Heart left ventricle (tissue), 16 donors: Measurements from ENCODE around the gene ALOXE3. TPM values are rescaled to one million over a fixed set of nuclear protein-coding genes. Genes with fewer than 3 reads are reported as not detected.

Source experiments
- ATAC-seq, 4 donors: fragments of 200-7000 bp; cut with Tn5 transposase; one replicate each; pipeline ENCODE4 v1.9.1; 2020 to 2022; ENCODE audit warnings: moderate library complexity in 4 of 4, mild to moderate bottlenecking in 3 of 4, moderate number of reproducible peaks in 1 of 4
- DNase-seq, 5 donors: peaks; one replicate each; pipeline ENCODE4 v3.0.0-alpha.2; 2020
- H3K27ac ChIP-seq, 12 donors: fragments of 200-600 bp; sonication (generic) in 4 of 12; one replicate each; pipeline versions ENCODE4 v1.5.0 to v1.8.0; 2016 to 2022; ENCODE audit warnings: mild to moderate bottlenecking in 2 of 12
- H3K27me3 ChIP-seq, 9 donors: fragments of 200-600 bp; sonication (generic) in 2 of 9; one replicate each; pipeline versions ENCODE4 v1.5.1 to v1.8.0; 2016 to 2022; ENCODE audit warnings: mild to moderate bottlenecking in 3 of 9
- H3K36me3 ChIP-seq, 9 donors: fragments of 200-600 bp; sonication (generic) in 2 of 9; one replicate each; pipeline versions ENCODE4 v1.5.0 to v1.8.0; 2018 to 2022; ENCODE audit warnings: mild to moderate bottlenecking in 2 of 9
- H3K4me1 ChIP-seq, 12 donors: fragments of 200-600 bp; sonication (generic) in 4 of 12; one replicate each; pipeline versions ENCODE4 v1.5.0 to v1.8.0; 2016 to 2022; ENCODE audit warnings: mild to moderate bottlenecking in 3 of 12
- H3K4me3 ChIP-seq, 12 donors: fragments of 200-600 bp; sonication (generic) in 4 of 12; one replicate each; pipeline versions ENCODE4 v1.5.0 to v1.8.0; 2017 to 2022; ENCODE audit warnings: mild to moderate bottlenecking in 9 of 12, moderate library complexity in 4 of 12
- H3K9me3 ChIP-seq, 12 donors: fragments of 200-600 bp; sonication (generic) in 4 of 12; one replicate each; pipeline versions ENCODE4 v1.5.0 to v1.8.0; 2016 to 2022; ENCODE audit warnings: mild to moderate bottlenecking in 1 of 12
- CTCF ChIP-seq, 12 donors: fragments of 200-600 bp; sonication (generic) in 4 of 12; IDR thresholded peaks; one replicate each; pipeline versions ENCODE4 v1.5.0 to v1.8.0; 2018 to 2022; ENCODE audit warnings: antibody characterized with exemption in 12 of 12, mild to moderate bottlenecking in 5 of 12
- POLR2A ChIP-seq, 2 donors: fragments of 450-650 bp; IDR thresholded peaks; one replicate each; pipeline ENCODE4 v1.6.1; 2017; ENCODE audit warnings: antibody characterized with exemption in 2 of 2, mild to moderate bottlenecking in 2 of 2, moderate library complexity in 2 of 2
- WGBS, 4 donors: extraction: QIAGEN DNeasy Blood & Tissue Kit in 2 of 4; methylation state at CpG; one replicate each; pipeline versions ENCODE4 v1.1.5 to v1.1.7; 2013 to 2018; 5-methylcytosine and 5-hydroxymethylcytosine counted together
- intact Hi-C, 10 donors: fragments of 100-400 bp; cut with DNase I; formaldehyde crosslinking; loops; one replicate each; pipeline versions ENCODE4 v1.11.1 to v1.14.2; 2022
- polyA plus RNA-seq, 2 donors: library from polyadenylated mRNA; stranded (reverse); fragments of 200-250 nt; gene quantifications; one replicate each; pipeline ENCODE4 v1.2.3, GENCODE V29; 2013
- total RNA-seq, 9 donors: library from RNA; depleted of rRNA in 2 of 9; stranded (reverse); fragments of >200 nt in 2 of 9; fragmentation: NEBNext Ultra II Directional in 3 of 9; extraction: Animal tissue kit (Norgen Biotek cat#: 25700) in 3 of 9; gene quantifications; one replicate each; pipeline versions ENCODE4 v1.1.0 to v1.2.4, GENCODE V29; 2016 to 2023
- donor health status: ischemic (EF 13 %, LVEDD 7.1; RV severe dilation, severe dysfunction).
- donor health status: healthy with polysubstance abuse.
- donor health status: DM: no; HTN: yes; CAD: no.
- donor health status: DM: no; HTN: no; CAD: no.
- donor health status: ischemic (EF 25% LVEDD 6.9; RV normal size, moderate dysfunction).
- donor health status: ischemic (EF 25% LVEDD 5.7; RV mildly dilated, moderate dysfunction).
- donor health status: healthy.
- donor health status: DM: yes; HTN: yes; CAD: no.
- donor health status: ischemic (EF 35%, LVEDD 5.7; RV mildly dilated, moderate dysfunction).
- donor health status: nonischemic (EF 11% LVEDD 7.7; RV severe dilation, severe dysfunction).
- donor health status: DM: yes; HTN: yes; CAD: no.
- donor health status: PGD.
- donor health status: ischemic (EF 29% LVEDD 5.4; RV normal size, mild dysfunction).
- donor health status: nonischemic (EF 23%, LVEDD 6.1; RV moderate dilation, normal function).

Gene ALOXE3
- total and polyA plus RNA-seq, 11 donors = 0.12 TPM; not detected in 10

- intact Hi-C loops = loop anchor here in 2 of 10 donors (10.0 kb wide), 3 partner anchors 48 to 308 kb away; partner anchors contain the start of genes GUCY2D (in 1 of the 2) and RNF227 (in 1 of the 2)
- H3K27ac ChIP-seq = no peak overlapping the region
- no peaks in the 10 kb centered on the region for H3K36me3 ChIP-seq
- H3K4me1 ChIP-seq = peaks cover 0 to 22% (median 0%) of the 10 kb centered on the region in 12 donors
- DNase-seq (no peak), ATAC-seq (no peak)
- WGBS, 4 donors = 87 to 91% (median 89%) methylated on average over 6 of the region's 6 CpGs
- no peaks in the 10 kb centered on the region for H3K9me3 ChIP-seq
- TF ChIP-seq POLR2A (IDR thresholded peaks at IDR 0.05) (no peak), CTCF (IDR thresholded peaks at IDR 0.05) (no peak)
- H3K27me3 ChIP-seq = peaks cover 0 to 4% (median 0%) of the 10 kb centered on the region in 9 donors
- no peak overlapping the region for H3K4me3 ChIP-seq
Measured at GRCh38 chr17:8052256-8053252, 65.8 kb downstream of the ALOXE3 start.

DNA sequence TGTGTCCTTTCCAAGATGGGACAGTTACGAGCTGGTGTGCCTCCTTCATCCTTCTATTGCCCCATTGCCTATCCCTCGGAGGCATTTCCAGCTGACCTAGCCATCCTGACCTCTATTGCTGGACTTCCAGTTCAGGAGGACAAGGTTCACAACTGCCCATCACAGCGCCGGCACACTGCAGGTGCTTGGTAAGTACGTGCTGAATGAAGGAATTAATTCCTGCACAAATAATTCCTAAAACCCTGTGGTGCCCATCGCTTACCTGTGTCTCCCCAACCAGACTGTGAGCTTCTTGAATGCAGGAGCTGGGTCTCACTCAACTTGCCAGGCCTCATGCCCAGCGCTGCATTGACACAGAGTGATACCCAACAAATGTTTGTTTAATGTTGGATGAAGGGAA is 66.5 kb downstream of the ALOXE3 start:
- DNase-seq (no peak), ATAC-seq (no peak)
- Histone ChIP-seq H3K4me3 (no peak overlapping the region), H3K27ac (no peak overlapping the region), H3K4me1 (peaks cover 0 to 15% (median 0%) of the 10 kb centered on the region in 12 donors), H3K9me3 (no peaks in the 10 kb centered on the region), H3K36me3 (no peaks in the 10 kb centered on the region), H3K27me3 (peaks cover 0 to 11% (median 0%) of the 10 kb centered on the region in 9 donors)
- TF ChIP-seq CTCF (IDR thresholded peaks at IDR 0.05) (no peak), POLR2A (IDR thresholded peaks at IDR 0.05) (no peak)
- intact Hi-C loops = loop anchor here in 2 of 10 donors (10.0 kb wide), 3 partner anchors 47 to 307 kb away; partner anchors contain the start of genes GUCY2D (in 1 of the 2) and RNF227 (in 1 of the 2)
- 87 to 90% (median 88%) methylated on average over 7 of the region's 7 CpGs for WGBS, 4 donors

DNA sequence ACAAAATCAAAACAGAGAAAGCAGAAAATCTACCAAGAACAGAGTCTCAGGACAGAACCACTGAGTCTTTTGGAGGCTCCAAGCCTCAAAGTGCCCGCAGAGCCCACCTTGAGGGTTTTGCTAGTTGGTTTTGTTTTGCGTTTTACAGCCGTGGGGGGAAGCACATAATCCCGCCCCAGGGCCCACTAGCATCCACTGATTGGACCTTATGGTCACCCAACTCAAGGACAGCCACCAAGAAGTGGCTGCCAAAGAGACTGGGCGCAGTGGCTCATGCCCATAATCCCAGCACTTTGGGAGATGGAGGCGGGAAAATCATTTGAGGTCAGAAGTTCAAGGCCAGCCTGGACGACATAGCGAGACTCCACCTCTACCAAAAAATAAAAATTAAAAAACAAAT is 69.6 kb downstream of the ALOXE3 start:
- no peak overlapping the region for H3K27ac ChIP-seq
- intact Hi-C loops = loop anchor here in 5 of 10 donors (5.0 to 10.0 kb wide), 3 partner anchors 54 to 304 kb away; no protein-coding TSS in a partner anchor
- ATAC-seq (no peak), DNase-seq (no peak)
- H3K27me3 ChIP-seq = peaks cover 0 to 12% (median 0%) of the 10 kb centered on the region in 9 donors
- no peaks in the 10 kb centered on the region for H3K9me3 ChIP-seq
- TF ChIP-seq CTCF (IDR thresholded peaks at IDR 0.05) (no peak), POLR2A (IDR thresholded peaks at IDR 0.05) (no peak)
- 87 to 94% (median 91%) methylated on average over 8 of the region's 8 CpGs for WGBS, 4 donors
- no peaks in the 10 kb centered on the region for H3K4me1 ChIP-seq
- H3K36me3 ChIP-seq = no peaks in the 10 kb centered on the region
- H3K4me3 ChIP-seq = no peak overlapping the region

DNA sequence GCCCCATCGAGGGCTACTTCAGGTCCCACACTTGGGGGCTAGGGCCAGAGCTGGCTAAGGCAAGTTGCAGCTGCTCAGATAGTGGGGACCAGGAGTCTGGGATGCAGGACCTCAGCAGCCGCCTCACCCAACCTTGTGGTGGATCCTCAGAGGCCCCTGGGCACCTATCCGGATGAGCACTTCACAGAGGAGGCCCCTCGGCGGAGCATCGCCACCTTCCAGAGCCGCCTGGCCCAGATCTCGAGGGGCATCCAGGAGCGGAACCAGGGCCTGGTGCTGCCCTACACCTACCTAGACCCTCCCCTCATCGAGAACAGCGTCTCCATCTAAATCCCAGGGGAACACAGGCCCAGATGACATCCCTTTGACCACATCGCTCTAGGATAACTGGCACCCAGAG is 70.1 kb downstream of the ALOXE3 start:
- no peak for ATAC-seq

More for the DNA sequence above, 70.1 kb downstream of the ALOXE3 start:
- no peaks in the 10 kb centered on the region for H3K4me1 ChIP-seq
- no peaks in the 10 kb centered on the region for H3K9me3 ChIP-seq
- no peak overlapping the region for H3K4me3 ChIP-seq
- DNase-seq = no peak
- intact Hi-C loops = loop anchor here in 5 of 10 donors (5.0 to 10.0 kb wide), 3 partner anchors 53 to 303 kb away; no protein-coding TSS in a partner anchor
- no peak for TF ChIP-seq POLR2A (IDR thresholded peaks at IDR 0.05)
- no peak for TF ChIP-seq CTCF (IDR thresholded peaks at IDR 0.05)
- H3K36me3 ChIP-seq = no peaks in the 10 kb centered on the region
- peaks cover 0 to 12% (median 0%) of the 10 kb centered on the region in 9 donors for H3K27me3 ChIP-seq
- no peak overlapping the region for H3K27ac ChIP-seq
- 78 to 90% (median 88%) methylated on average over 7 to 12 of the region's 12 CpGs for WGBS, 4 donors
